Thyroid gland (tissue), 4 donors: ENCODE measurements around the gene LAMB3. TPM values are rescaled to one million over a fixed set of nuclear protein-coding genes. Genes with fewer than 3 reads are reported as not detected.

ENCODE experiments used
- DNase-seq, 2 donors: peaks; one replicate each; pipeline ENCODE4 v3.0.0-alpha.2; 2019
- H3K27ac ChIP-seq, 3 donors: fragments of 200-600 bp; sonication (generic); 1 replicate in 2 of 3; 2 replicates in 1 of 3; pipeline ENCODE4 v1.5.1; 2016 to 2019; ENCODE audit warnings: mild to moderate bottlenecking in 1 of 3, moderate library complexity in 1 of 3
- H3K27me3 ChIP-seq: fragments of 200-600 bp; sonication (generic); one replicate; pipeline ENCODE4 v1.5.1; 2019
- H3K36me3 ChIP-seq, 2 donors: fragments of 200-600 bp; sonication (generic); one replicate each; pipeline ENCODE4 v1.5.1; 2016 to 2019
- H3K4me1 ChIP-seq, 2 donors: fragments of 200-600 bp; sonication (generic); one replicate each; pipeline ENCODE4 v1.5.1; 2017 to 2019
- H3K4me3 ChIP-seq, 3 donors: fragments of 200-600 bp; sonication (generic); replicated peaks in 1 of 3; 1 replicate in 2 of 3; 2 replicates in 1 of 3; pipeline ENCODE4 v1.5.1; 2016; ENCODE audit warnings: mild to moderate bottlenecking in 1 of 3
- H3K9me3 ChIP-seq: fragments of 200-600 bp; sonication (generic); one replicate; pipeline ENCODE4 v1.5.1; 2017
- CTCF ChIP-seq, 6 experiments: fragments of 200-600 bp in 3 of 6; fragments of 450-650 bp in 3 of 6; sonication (generic) in 3 of 6; IDR thresholded peaks; one replicate each; pipeline ENCODE4 v1.5.1; 2016 to 2019; ENCODE audit warnings: antibody characterized with exemption in 6 of 6, mild to moderate bottlenecking in 2 of 6, inconsistent platforms in 1 of 6, moderate library complexity in 1 of 6
- POLR2A ChIP-seq, 2 donors: fragments of 450-650 bp; IDR thresholded peaks; one replicate each; pipeline ENCODE4 v1.6.1; 2017; ENCODE audit warnings: antibody characterized with exemption in 2 of 2, mild to moderate bottlenecking in 2 of 2, moderate library complexity in 1 of 2
- WGBS, 2 donors: methylation state at CpG; one replicate each; pipeline ENCODE4 v1.1.5; 2017; 5-methylcytosine and 5-hydroxymethylcytosine counted together
- intact Hi-C: fragments of 100-400 bp; cut with DNase I; formaldehyde crosslinking; loops from one replicate; pipeline ENCODE4 v1.15.1; 2023
- total RNA-seq, 4 donors: library from RNA; depleted of rRNA; stranded (reverse); fragments of >200 nt; gene quantifications; one replicate each; pipeline ENCODE4 v1.2.3, GENCODE V29; 2016

The LAMB3 gene
- total RNA-seq, 4 donors from 2014 or later: 0.56 to 5.6 (median 2.7) TPM

GRCh38 chr1:209651138-209651587 lies 1.1 kb downstream of the LAMB3 start:
- 69 to 84% methylated on average over 5 of the region's 5 CpGs for WGBS, 2 donors
- Histone ChIP-seq H3K4me3 (no peak overlapping the region), H3K36me3 (no peaks in the 10 kb centered on the region), H3K9me3 (no peaks in the 10 kb centered on the region), H3K4me1 (peaks cover 15 to 63% of the 10 kb centered on the region in 2 donors), H3K27ac (no peak overlapping the region), H3K27me3 (no peaks in the 10 kb centered on the region)
- intact Hi-C loops: no loop called here
- no peak for TF ChIP-seq CTCF (IDR thresholded peaks at IDR 0.05)
- no peak for DNase-seq

GRCh38 chr1:209650454-209650853 lies 1.8 kb downstream of the LAMB3 start:
- no peaks in the 10 kb centered on the region for H3K36me3 ChIP-seq
- 61 to 63% methylated on average over 1 of the region's 1 CpG for WGBS, 2 donors
- TF ChIP-seq POLR2A (IDR thresholded peaks at IDR 0.05): no peak
- no peak for TF ChIP-seq CTCF (IDR thresholded peaks at IDR 0.05)
- H3K27ac ChIP-seq: no peak overlapping the region
- H3K9me3 ChIP-seq: no peaks in the 10 kb centered on the region
- no peak for DNase-seq
- no peaks in the 10 kb centered on the region for H3K27me3 ChIP-seq
- H3K4me1 ChIP-seq: peaks cover 15 to 63% of the 10 kb centered on the region in 2 donors
- intact Hi-C loops: no loop called here
- H3K4me3 ChIP-seq: no peak overlapping the region

GRCh38 chr1:209648931-209649776 lies 3.1 kb downstream of the LAMB3 start:
- H3K4me3 ChIP-seq: no peak overlapping the region
- H3K4me1 ChIP-seq: peaks cover 15 to 65% of the 10 kb centered on the region in 2 donors
- DNase-seq: no peak
- 56 to 61% methylated on average over 6 of the region's 6 CpGs for WGBS, 2 donors
- peak overlapping the region in 1 of 3 donors; percentile 44 for H3K27ac ChIP-seq
- H3K36me3 ChIP-seq: no peaks in the 10 kb centered on the region
- no peaks in the 10 kb centered on the region for H3K27me3 ChIP-seq
- intact Hi-C loops: no loop called here
- no peaks in the 10 kb centered on the region for H3K9me3 ChIP-seq
- no peak for TF ChIP-seq CTCF (IDR thresholded peaks at IDR 0.05)
- TF ChIP-seq POLR2A (IDR thresholded peaks at IDR 0.05): no peak

- intact Hi-C loops: no loop called here
- H3K9me3 ChIP-seq: no peaks in the 10 kb centered on the region
- no peak for TF ChIP-seq POLR2A (IDR thresholded peaks at IDR 0.05)
- no peak for TF ChIP-seq CTCF (IDR thresholded peaks at IDR 0.05)
These were observed 3.9 kb downstream of the LAMB3 start for GRCh38 chr1:209648346-209648745.

GRCh38 chr1:209647156-209647555 lies 5.1 kb downstream of the LAMB3 start:
- 81 to 91% methylated on average over 4 of the region's 4 CpGs for WGBS, 2 donors
- Histone ChIP-seq H3K27me3 (no peaks in the 10 kb centered on the region), H3K36me3 (no peaks in the 10 kb centered on the region), H3K4me3 (no peak overlapping the region), H3K4me1 (peaks cover 9 to 65% of the 10 kb centered on the region in 2 donors), H3K9me3 (no peaks in the 10 kb centered on the region), H3K27ac (no peak overlapping the region)
- intact Hi-C loops: no loop called here
- TF ChIP-seq POLR2A (IDR thresholded peaks at IDR 0.05) (no peak), CTCF (IDR thresholded peaks at IDR 0.05) (no peak)
- DNase-seq: no peak

More at GRCh38 chr1:209648346-209648745, 3.9 kb downstream of the LAMB3 start:
- Histone ChIP-seq H3K4me3 (no peak overlapping the region), H3K36me3 (no peaks in the 10 kb centered on the region), H3K27me3 (no peaks in the 10 kb centered on the region), H3K4me1 (peaks cover 13 to 65% of the 10 kb centered on the region in 2 donors), H3K27ac (peak overlapping the region in 1 of 3 donors; percentile 8)
- no peak for DNase-seq
